GM12873 (cell line): Measurements from ENCODE around the gene FBXO28.

Source experiments
- TF ChIP-seq, protein P1 (sequence below): IDR thresholded peaks from 2 replicates; pipeline ENCODE4 v1.5.1; 2012; ENCODE audit warnings: low read depth, mild to moderate bottlenecking, moderate library complexity, low read length, control low read depth; ENCODE audit not compliant: insufficient read depth; ENCODE audit errors: missing control alignments

The FBXO28 gene

DNA sequence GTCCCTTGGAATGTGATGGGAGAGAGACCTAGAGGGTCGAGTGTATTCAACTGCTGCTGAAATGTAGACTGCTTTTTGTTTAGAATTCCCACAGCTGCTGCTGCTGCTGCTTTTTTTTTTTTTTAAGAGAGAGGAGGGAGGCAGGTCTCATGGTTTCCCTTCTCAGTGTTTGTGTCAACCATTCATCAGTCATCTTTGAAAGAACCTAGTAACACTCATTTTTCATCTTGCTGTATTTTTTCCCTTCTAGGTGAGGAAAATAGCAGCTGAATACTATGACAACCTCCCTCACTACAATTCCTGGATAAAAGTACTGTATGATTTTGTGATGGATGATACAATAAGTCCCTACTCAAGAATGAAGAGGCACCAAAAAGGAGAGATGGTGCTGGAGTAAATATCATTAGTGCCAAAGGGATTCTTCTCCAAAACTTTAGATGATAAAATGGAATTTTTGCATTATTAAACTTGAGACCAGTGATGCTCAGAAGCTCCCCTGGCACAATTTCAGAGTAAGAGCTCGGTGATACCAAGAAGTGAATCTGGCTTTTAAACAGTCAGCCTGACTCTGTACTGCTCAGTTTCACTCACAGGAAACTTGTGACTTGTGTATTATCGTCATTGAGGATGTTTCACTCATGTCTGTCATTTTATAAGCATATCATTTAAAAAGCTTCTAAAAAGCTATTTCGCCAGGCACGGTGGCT lies 78.3 kb downstream of the FBXO28 start:
- TF ChIP-seq, protein P1, sequence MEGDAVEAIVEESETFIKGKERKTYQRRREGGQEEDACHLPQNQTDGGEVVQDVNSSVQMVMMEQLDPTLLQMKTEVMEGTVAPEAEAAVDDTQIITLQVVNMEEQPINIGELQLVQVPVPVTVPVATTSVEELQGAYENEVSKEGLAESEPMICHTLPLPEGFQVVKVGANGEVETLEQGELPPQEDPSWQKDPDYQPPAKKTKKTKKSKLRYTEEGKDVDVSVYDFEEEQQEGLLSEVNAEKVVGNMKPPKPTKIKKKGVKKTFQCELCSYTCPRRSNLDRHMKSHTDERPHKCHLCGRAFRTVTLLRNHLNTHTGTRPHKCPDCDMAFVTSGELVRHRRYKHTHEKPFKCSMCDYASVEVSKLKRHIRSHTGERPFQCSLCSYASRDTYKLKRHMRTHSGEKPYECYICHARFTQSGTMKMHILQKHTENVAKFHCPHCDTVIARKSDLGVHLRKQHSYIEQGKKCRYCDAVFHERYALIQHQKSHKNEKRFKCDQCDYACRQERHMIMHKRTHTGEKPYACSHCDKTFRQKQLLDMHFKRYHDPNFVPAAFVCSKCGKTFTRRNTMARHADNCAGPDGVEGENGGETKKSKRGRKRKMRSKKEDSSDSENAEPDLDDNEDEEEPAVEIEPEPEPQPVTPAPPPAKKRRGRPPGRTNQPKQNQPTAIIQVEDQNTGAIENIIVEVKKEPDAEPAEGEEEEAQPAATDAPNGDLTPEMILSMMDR, result no peak

DNA sequence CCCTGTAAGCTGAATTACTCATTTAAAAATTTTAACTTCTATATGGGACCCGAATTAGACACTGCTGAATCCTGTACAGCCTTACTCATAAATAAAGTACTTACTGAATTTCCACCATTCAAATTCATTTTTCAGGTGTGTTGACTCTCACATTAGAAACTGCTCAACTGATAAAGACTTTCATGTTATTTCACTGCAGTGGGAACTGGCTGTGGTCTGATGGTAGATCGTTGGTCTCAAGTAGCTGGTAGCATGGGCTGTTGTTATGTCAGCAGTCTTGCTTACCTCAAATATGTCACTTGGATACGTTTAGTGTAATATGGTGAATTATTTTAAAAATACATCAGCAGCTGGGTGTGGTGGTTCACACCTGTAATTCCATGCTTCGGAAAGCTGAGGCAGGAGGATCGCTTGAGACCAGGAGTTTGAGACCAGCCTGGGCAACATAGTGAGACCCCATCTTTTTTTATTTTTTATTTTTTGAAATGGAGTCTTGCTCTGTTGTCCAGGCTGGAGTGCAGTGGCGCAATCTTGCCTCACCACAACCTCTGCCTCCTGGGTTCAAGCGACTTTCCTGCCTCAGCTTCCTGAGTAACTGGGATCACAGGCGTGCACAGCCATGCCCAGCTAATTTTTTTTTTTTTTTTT lies 79.5 kb downstream of the FBXO28 start:
- TF ChIP-seq, protein P1, result no peak

DNA sequence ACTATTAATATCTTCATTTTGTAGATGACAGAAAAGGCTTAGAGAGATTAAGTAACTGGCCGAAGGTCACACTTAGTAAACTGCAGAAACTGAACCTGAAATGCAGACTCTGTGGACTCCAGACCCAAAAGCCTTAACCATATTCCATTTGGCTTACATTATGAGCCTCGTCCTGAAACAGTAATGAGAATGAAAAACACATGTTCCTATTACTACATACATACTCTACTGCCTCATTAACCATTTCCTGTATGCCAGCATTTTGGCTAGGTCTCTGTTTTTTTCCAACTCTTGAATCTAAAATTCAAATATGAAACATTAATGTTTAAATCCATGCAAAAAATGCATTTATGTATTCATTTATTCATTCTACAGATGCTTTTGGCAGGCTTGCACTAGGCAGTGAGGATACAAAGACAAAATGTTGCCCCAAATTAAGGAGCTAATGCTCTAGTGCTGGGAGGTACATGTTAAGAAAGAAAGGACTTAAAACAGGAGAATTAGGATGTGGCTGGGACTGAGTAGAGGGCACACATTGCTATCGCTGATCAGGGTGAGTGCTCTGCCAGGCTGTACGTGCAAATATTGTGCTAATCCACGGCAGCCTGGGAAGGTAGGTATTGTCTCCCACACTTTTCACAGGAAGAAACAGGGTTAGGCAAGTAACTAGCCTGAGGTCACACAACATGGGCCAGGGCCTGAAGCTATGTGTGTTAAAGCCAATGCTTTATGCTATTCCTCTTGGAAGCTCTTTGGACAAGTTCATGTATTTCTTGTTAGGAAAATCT lies 83.1 kb downstream of the FBXO28 start:
- TF ChIP-seq, protein P1, result no peak

DNA sequence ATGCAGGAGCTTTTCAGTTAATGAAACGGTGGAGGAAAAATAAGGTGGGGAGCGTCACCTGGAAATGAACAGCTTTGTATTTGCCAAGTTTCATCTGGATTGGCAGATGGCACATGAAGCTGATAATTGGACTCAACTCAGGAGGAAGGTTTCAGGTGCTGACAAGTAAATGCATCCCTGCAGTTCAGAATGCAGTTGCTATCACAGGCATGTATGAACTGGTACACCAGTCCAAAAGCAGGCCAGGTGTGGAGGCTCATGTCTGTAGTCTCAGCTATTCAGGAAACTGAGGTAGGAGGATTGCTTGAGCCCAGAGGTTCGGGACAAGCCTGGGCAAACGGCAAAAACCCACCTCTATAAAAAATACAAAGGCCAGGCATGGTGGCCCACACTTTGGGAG lies 84.7 kb downstream of the FBXO28 start:
- TF ChIP-seq, protein P1, result no peak

DNA sequence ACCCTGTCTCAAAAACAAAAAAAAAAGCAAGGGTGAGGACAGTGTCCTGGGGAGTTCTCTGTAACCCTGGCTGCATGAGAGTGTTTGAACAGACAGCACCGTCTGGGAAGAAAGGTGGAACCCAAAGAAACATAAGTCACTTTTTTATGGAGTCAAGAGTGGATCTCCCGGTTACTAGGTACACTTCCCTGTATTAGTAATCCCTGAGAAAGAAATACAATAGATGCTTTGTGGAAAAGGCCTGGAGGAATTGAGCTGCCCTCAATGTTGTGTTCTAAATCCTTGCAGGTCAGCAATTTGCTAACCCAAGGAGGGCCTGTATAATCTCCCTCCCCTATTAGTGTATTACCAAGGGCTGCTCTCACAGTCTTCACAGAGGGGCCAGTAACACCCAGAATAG lies 85.8 kb downstream of the FBXO28 start:
- TF ChIP-seq, protein P1, result no peak

DNA sequence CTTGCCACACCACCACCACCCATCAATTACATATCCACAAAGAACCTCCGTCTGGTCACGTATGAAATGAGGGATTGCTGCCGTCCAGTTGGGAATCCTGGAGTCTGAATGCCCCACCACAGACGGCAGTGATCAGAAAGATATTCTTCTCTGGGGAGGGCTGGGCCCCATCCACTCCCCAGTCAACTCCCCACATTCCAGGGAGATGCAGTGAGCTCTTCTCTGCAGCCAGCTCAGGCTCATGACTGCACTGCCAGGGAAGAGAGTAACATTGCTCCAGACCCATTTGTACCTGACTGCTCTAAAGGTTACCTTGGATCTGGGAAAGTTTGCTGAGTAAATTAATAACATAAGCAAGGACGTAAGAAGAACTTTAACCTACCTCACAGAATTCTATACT lies 87.5 kb downstream of the FBXO28 start:
- TF ChIP-seq, protein P1, result no peak

DNA sequence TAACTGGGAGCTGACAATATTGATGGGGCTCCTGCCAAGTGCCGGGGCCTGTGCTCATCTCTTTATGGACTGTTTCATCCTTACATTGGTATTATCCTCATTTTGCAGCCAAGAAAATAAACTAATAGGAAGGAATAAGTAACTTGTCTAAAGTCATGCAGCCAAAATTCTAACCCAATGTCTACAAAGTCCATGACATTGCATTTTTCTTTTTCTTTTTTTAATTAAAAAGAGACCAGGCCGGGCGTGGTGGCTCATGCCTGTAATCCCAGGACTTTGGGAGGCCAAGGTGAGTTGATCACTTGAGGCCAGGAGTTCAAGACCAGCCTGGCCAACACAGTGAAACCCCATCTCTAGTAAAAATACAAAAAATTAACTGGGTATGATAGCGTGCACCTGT lies 87.9 kb downstream of the FBXO28 start:
- TF ChIP-seq, protein P1, result no peak
